ENCODE results near the gene JAZF1.

The JAZF1 gene

GRCh38 chr7:28225576-28225975 is 45.0 kb upstream of the JAZF1 start:
- TF ChIP-seq FOXP2 (optimal IDR thresholded peaks at IDR 0.05; ENCODE audit: borderline replicate concordance, extremely low read depth, extremely low read length, insufficient read depth) (no peak), REST (IDR thresholded peaks at IDR 0.05; ENCODE audit: insufficient read depth in 1 of 2, low read depth in 2 of 2, low read length in 2 of 2) (no peak), TAF1 (IDR thresholded peaks at IDR 0.05; ENCODE audit: borderline replicate concordance, insufficient read depth, low read length) (no peak), SIN3A (IDR thresholded peaks at IDR 0.05; ENCODE audit: borderline replicate concordance, insufficient read depth, low read length) (no peak), POLR2AphosphoS5 (IDR thresholded peaks at IDR 0.05; ENCODE audit: low read depth, low read length) (no peak)

GRCh38 chr7:28224675-28225074 is 44.1 kb upstream of the JAZF1 start:
- TF ChIP-seq TAF1 (IDR thresholded peaks at IDR 0.05; ENCODE audit: borderline replicate concordance, insufficient read depth, low read length): no peak
- TF ChIP-seq POLR2AphosphoS5 (IDR thresholded peaks at IDR 0.05; ENCODE audit: low read depth, low read length): no peak
- no peak for TF ChIP-seq FOXP2 (optimal IDR thresholded peaks at IDR 0.05; ENCODE audit: borderline replicate concordance, extremely low read depth, extremely low read length, insufficient read depth)

- TF ChIP-seq SIN3A (IDR thresholded peaks at IDR 0.05; ENCODE audit: borderline replicate concordance, insufficient read depth, low read length) (no peak), FOXP2 (optimal IDR thresholded peaks at IDR 0.05; ENCODE audit: borderline replicate concordance, extremely low read depth, extremely low read length, insufficient read depth) (no peak), POLR2AphosphoS5 (IDR thresholded peaks at IDR 0.05; ENCODE audit: low read depth, low read length) (no peak), REST (IDR thresholded peaks at IDR 0.05; ENCODE audit: insufficient read depth in 1 of 2, low read depth in 2 of 2, low read length in 2 of 2) (no peak), TAF1 (IDR thresholded peaks at IDR 0.05; ENCODE audit: borderline replicate concordance, insufficient read depth, low read length) (no peak)
Measured at GRCh38 chr7:28224172-28224571, 43.6 kb upstream of the JAZF1 start.

- TF ChIP-seq POLR2AphosphoS5 (IDR thresholded peaks at IDR 0.05; ENCODE audit: low read depth, low read length) (no peak), SIN3A (IDR thresholded peaks at IDR 0.05; ENCODE audit: borderline replicate concordance, insufficient read depth, low read length) (no peak), TAF1 (IDR thresholded peaks at IDR 0.05; ENCODE audit: borderline replicate concordance, insufficient read depth, low read length) (no peak), REST (IDR thresholded peaks at IDR 0.05; ENCODE audit: insufficient read depth in 1 of 2, low read depth in 2 of 2, low read length in 2 of 2) (no peak), FOXP2 (optimal IDR thresholded peaks at IDR 0.05; ENCODE audit: borderline replicate concordance, extremely low read depth, extremely low read length, insufficient read depth) (no peak)
Measured at GRCh38 chr7:28222636-28223035, 42.0 kb upstream of the JAZF1 start.

GRCh38 chr7:28219793-28220192 is 39.2 kb upstream of the JAZF1 start:
- TF ChIP-seq FOXP2 (optimal IDR thresholded peaks at IDR 0.05; ENCODE audit: borderline replicate concordance, extremely low read depth, extremely low read length, insufficient read depth): no peak
- no peak for TF ChIP-seq POLR2AphosphoS5 (IDR thresholded peaks at IDR 0.05; ENCODE audit: low read depth, low read length)
- no peak for TF ChIP-seq TAF1 (IDR thresholded peaks at IDR 0.05; ENCODE audit: borderline replicate concordance, insufficient read depth, low read length)
- TF ChIP-seq SIN3A (IDR thresholded peaks at IDR 0.05; ENCODE audit: borderline replicate concordance, insufficient read depth, low read length): no peak
- no peak for TF ChIP-seq REST (IDR thresholded peaks at IDR 0.05; ENCODE audit: insufficient read depth in 1 of 2, low read depth in 2 of 2, low read length in 2 of 2)
